ENCODE data around the gene NXPH3. TPM values are rescaled to one million over a fixed set of nuclear protein-coding genes. Genes with fewer than 3 reads are reported as not detected.

The NXPH3 gene
- total and polyA plus RNA-seq, 10 of the 15 experiments (the other 5 are each of a cell fraction or from before 2014, with no cell fraction given), result 0.08 to 0.35 (median 0.12) TPM; not detected in 2

DNA sequence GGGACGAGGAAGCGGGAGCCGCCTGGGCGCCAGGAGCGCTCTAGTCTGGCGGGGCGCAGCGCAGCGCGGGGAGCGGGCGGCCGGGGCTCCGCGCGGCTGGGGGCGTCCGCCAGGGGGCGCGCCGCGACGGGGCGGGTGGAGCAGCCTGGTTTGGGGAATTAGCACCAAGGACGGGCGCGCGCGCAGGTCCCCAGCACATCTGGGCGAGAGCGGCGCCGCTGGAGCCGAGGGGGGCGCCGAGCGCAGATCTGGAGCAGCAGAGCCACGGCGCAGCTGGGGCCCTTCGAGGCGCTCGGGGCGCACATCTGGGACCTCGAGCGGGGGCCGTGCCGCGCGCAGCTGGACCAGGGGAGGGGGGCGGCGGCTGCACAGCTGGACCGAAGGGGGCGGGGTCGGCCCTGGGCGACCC is at the start of gene NXPH3 (continued):
- no peak for TF ChIP-seq STAT3 (IDR thresholded peaks at IDR 0.05; ENCODE audit: low read depth, low read length)
- TF ChIP-seq GABPA (IDR thresholded peaks at IDR 0.05; ENCODE audit: low read depth), result no peak
- TF ChIP-seq HDAC6 (IDR thresholded peaks at IDR 0.05; ENCODE audit: unreplicated experiment), result peak; percentile 92
- 0 out of 2 replicates have a peak, but pooled peaks have one; percentile 40 for TF ChIP-seq BACH1 (IDR thresholded peaks at IDR 0.05; ENCODE audit: borderline replicate concordance)
- no peak for TF ChIP-seq MTA3 (IDR thresholded peaks at IDR 0.05; ENCODE audit: borderline replicate concordance, low read length)
- no peak for TF ChIP-seq NR2C2 (IDR thresholded peaks at IDR 0.05; ENCODE audit: borderline replicate concordance, control insufficient read depth, insufficient read length, low read depth)
- TF ChIP-seq, protein P1, sequence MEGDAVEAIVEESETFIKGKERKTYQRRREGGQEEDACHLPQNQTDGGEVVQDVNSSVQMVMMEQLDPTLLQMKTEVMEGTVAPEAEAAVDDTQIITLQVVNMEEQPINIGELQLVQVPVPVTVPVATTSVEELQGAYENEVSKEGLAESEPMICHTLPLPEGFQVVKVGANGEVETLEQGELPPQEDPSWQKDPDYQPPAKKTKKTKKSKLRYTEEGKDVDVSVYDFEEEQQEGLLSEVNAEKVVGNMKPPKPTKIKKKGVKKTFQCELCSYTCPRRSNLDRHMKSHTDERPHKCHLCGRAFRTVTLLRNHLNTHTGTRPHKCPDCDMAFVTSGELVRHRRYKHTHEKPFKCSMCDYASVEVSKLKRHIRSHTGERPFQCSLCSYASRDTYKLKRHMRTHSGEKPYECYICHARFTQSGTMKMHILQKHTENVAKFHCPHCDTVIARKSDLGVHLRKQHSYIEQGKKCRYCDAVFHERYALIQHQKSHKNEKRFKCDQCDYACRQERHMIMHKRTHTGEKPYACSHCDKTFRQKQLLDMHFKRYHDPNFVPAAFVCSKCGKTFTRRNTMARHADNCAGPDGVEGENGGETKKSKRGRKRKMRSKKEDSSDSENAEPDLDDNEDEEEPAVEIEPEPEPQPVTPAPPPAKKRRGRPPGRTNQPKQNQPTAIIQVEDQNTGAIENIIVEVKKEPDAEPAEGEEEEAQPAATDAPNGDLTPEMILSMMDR (IDR thresholded peaks at IDR 0.05 in 2 of 3, conservative IDR thresholded peaks at IDR 0.05 in 1 of 3; ENCODE audit: control insufficient read depth in 2 of 3, extremely low read depth in 1 of 3, insufficient read depth in 1 of 3, low read depth in 3 of 3, low read length in 3 of 3), result peak; percentile 17 to 56 (median 45); a peak in 3 of 6 replicates
- TF ChIP-seq NR2F1 (conservative IDR thresholded peaks at IDR 0.05), result peak; percentile 47; the same call in 1 of the 2 replicates
- TF ChIP-seq RB1 (IDR thresholded peaks at IDR 0.05; ENCODE audit: borderline replicate concordance), result peak; percentile 53; the same call in 1 of the 2 replicates

DNA sequence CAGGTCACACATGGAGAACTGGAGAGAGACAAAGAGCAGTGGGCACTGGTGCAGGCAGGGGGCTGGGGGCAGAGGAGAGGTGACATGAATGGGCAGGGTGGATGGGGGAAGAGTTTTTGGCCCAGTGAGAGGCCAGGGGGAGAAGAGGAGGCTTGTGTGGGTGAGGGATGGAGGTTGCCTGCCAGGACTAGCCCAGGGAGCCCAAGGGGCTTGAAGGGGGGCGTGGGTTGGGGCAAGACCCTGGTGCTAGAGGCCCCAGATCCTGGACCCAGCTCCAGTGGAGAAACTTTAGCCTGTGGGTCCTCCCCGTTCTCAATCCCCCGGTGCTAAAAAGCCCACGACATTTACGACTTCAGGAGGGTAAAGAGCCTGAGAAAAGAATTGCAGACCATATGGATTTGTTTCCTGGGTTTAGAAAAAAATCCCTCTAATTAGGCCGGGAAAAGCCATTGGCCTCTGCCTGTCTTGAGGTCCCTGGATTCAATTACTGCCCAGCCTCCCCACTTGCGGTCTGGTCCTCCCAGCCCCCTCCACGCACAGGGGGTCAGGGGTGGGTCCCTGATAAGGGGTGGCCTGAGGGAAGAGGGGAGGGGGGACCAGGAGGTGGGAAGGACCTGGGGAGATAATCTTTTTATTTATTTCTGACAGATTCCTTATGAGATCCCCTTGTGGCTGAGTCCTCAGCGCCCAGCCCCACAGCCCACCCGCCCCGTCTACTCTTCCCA is 47.6 kb upstream of the NXPH3 start:
- no peak overlapping the region for H2AFZ ChIP-seq (ENCODE audit: control insufficient read depth, low read depth, low read length)
- ChIA-PET CTCF (interaction anchor here (0.6 to 1.7 kb wide), 2 partner anchors 12 to 1743 kb away, joined by 3 to 4 read pairs; no protein-coding TSS in a partner anchor), POLR2A (no interaction called here), SMC1A (ENCODE audit: uncharacterized antibody, unreplicated experiment) (no interaction called here), RAD21 (ENCODE audit: unreplicated experiment) (no interaction called here)
- FAIRE-seq, result no peak
- H3K36me3 ChIP-seq (ENCODE audit: control insufficient read depth in 2 of 2, insufficient read depth in 2 of 2, low read length in 1 of 2), result no peaks in the 10 kb centered on the region
- H3K4me1 ChIP-seq (ENCODE audit: control insufficient read depth, insufficient read depth, low read length), result 0 out of 2 replicates have a peak, but pooled peaks cover 3% of the 10 kb centered on the region
- intact Hi-C loops (cut with micrococcal nuclease; ENCODE audit: unreplicated experiment) (no loop called here), in situ Hi-C loops (cut with MboI) (no loop called here)
- ATAC-seq, result no peak
- no peaks in the 10 kb centered on the region for H3K79me2 ChIP-seq (ENCODE audit: control insufficient read depth, insufficient read depth, low read length)
- DNase-seq (ENCODE audit: low read depth, low spot score), result no peak
- no peaks in the 10 kb centered on the region; the same call in 1 of the 2 replicates for H4K20me1 ChIP-seq (ENCODE audit: control insufficient read depth, insufficient read depth)
- H3K27ac ChIP-seq (ENCODE audit: control insufficient read depth, insufficient read depth), result no peak overlapping the region
- no TSS peak for BruUV-seq (replicated peaks)
- no peak overlapping the region for H3K4me3 ChIP-seq
- 56% methylated on average over 9 of the region's 11 CpGs for WGBS (ENCODE audit: insufficient coverage, insufficient replicate concordance, low lambda C conversion rate, missing lambda C conversion rate)
- H3K9ac ChIP-seq (ENCODE audit: control insufficient read depth, insufficient read depth, low read length), result no peak overlapping the region
- no peaks in the 10 kb centered on the region for H3K9me3 ChIP-seq (replicated peaks; ENCODE audit: control insufficient read depth, insufficient read depth, low read length)
- no peaks in the 10 kb centered on the region for H3K27me3 ChIP-seq (replicated peaks in 1 of 2; ENCODE audit: control insufficient read depth in 2 of 2, insufficient read depth in 2 of 2, low read length in 1 of 2)
- H3K4me2 ChIP-seq (ENCODE audit: control insufficient read depth, insufficient read depth), result no peak overlapping the region
- TF ChIP-seq, protein P2, sequence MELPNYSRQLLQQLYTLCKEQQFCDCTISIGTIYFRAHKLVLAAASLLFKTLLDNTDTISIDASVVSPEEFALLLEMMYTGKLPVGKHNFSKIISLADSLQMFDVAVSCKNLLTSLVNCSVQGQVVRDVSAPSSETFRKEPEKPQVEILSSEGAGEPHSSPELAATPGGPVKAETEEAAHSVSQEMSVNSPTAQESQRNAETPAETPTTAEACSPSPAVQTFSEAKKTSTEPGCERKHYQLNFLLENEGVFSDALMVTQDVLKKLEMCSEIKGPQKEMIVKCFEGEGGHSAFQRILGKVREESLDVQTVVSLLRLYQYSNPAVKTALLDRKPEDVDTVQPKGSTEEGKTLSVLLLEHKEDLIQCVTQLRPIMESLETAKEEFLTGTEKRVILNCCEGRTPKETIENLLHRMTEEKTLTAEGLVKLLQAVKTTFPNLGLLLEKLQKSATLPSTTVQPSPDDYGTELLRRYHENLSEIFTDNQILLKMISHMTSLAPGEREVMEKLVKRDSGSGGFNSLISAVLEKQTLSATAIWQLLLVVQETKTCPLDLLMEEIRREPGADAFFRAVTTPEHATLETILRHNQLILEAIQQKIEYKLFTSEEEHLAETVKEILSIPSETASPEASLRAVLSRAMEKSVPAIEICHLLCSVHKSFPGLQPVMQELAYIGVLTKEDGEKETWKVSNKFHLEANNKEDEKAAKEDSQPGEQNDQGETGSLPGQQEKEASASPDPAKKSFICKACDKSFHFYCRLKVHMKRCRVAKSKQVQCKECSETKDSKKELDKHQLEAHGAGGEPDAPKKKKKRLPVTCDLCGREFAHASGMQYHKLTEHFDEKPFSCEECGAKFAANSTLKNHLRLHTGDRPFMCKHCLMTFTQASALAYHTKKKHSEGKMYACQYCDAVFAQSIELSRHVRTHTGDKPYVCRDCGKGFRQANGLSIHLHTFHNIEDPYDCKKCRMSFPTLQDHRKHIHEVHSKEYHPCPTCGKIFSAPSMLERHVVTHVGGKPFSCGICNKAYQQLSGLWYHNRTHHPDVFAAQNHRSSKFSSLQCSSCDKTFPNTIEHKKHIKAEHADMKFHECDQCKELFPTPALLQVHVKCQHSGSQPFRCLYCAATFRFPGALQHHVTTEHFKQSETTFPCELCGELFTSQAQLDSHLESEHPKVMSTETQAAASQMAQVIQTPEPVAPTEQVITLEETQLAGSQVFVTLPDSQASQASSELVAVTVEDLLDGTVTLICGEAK (IDR thresholded peaks at IDR 0.05; ENCODE audit: borderline replicate concordance), result no peak
- TF ChIP-seq MTA2 (IDR thresholded peaks at IDR 0.05; ENCODE audit: low read depth) (no peak), CEBPB (IDR thresholded peaks at IDR 0.05; ENCODE audit: borderline replicate concordance in 1 of 2, low read depth in 2 of 2, low read length in 2 of 2) (no peak), YBX1 (IDR thresholded peaks at IDR 0.05) (no peak), NFYA (IDR thresholded peaks at IDR 0.05; ENCODE audit: borderline replicate concordance, low read depth, low read length) (no peak)
- TF ChIP-seq, protein P3, sequence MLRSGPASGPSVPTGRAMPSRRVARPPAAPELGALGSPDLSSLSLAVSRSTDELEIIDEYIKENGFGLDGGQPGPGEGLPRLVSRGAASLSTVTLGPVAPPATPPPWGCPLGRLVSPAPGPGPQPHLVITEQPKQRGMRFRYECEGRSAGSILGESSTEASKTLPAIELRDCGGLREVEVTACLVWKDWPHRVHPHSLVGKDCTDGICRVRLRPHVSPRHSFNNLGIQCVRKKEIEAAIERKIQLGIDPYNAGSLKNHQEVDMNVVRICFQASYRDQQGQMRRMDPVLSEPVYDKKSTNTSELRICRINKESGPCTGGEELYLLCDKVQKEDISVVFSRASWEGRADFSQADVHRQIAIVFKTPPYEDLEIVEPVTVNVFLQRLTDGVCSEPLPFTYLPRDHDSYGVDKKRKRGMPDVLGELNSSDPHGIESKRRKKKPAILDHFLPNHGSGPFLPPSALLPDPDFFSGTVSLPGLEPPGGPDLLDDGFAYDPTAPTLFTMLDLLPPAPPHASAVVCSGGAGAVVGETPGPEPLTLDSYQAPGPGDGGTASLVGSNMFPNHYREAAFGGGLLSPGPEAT (IDR thresholded peaks at IDR 0.05; ENCODE audit: low read depth), result no peak

Data from GM12878 (cell line).